ENCODE measurements around the gene NXPE3.
"Not testable (repeated sequence)": the region's sequence is repeated elsewhere in the genome, so short reads cannot be mapped to it uniquely, and the experiment has no call there.

NXPE3 gene

DNA sequence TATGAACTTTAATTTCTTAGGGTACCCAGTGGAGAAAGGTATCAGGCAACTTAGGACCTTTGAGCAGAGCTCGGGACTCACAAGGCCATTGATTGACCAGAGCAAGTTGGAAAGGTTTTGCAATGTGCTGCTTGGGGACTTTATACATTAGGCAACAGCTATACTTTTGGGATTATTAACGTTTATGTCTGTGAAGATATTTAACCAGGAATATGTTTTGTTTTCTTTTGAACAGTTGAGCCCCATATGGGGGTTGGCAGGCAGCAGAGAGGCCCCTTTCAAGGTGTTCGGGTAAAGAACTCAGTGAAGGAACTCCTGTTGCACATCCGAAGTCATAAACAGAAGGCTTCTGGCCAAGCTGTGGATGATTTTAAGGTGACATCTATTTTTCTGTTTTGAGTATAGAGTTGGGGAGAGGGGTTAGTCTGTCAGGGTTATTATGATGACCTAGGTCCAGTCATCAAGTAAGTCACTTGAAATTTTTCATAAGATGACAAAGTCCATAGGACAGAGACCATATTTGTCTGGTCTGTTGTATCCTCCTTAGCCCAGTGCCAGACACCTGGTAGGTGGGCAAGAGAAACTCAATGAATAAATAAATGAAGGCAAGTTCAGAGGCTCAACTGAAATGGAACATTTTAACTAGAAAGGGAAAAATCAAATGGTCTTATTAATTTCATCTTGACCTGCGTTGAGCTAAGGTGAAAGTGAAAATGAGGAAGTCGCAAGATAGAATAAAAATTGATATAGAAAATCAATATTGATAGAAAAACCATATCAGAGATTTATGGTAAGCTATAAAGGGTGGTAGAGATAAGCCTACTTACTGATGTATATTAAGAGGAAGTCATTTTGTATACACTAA is 73.1 kb downstream of the NXPE3 start:
- no peak for DNase-seq (ENCODE audit: low read depth in 2 of 2)

GRCh38 chr3:101852983-101853840 is 74.2 kb downstream of the NXPE3 start:
- DNase-seq (ENCODE audit: low read depth in 2 of 2): no peak

DNA sequence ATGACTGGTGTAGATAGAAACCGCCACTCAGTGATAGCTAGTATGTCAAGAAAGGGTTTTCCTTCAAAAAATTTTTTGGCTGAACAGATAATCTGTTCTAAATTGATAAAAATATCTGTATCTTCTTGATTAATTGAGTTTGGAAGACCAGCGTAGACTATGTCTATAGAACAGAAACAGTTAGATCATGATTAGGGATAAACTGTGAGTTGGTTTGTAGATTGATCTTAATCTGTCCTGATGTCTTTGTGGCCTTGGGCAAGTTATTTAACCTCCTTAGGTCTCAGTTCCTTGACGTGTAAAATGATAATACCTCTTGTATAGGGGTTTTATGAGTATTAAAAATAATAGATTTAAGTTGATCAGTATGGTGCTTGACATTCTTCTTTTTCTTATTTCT is 75.0 kb downstream of the NXPE3 start:
- no peak for DNase-seq (ENCODE audit: low read depth in 2 of 2)

DNA sequence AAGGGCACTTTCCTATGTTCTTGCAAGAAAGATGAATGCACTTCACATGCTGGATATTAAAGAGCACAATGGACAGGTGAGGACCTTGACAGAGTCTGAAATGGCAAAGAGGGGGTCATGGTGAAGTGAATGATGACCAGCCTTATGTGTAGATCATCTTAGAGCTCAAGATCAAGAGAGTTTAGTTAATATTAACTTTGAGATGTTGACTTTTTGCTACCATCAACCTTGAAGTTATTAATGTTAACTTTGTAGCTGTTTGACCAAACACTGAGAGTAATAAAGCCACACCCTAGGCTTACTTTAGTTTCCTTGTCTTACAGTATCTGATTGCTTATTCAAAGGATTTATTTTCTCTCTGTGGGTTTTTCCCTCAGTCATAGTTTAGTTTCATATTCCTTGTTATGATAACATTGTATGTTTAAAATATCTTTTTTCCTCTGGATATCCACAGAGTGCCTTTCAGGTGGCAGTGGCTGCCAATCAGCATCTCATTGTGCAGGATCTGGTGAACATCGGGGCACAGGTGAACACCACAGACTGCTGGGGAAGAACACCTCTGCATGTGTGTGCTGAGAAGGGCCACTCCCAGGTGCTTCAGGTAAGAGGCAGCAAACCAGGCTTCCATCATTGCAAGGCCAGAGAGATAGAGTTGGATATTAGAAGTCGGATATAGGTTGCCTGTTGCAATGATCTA is 75.7 kb downstream of the NXPE3 start:
- no peak for DNase-seq (ENCODE audit: low read depth in 2 of 2)

GRCh38 chr3:101857301-101857741 is 78.3 kb downstream of the NXPE3 start:
- no peak for DNase-seq (ENCODE audit: low read depth in 2 of 2)

- no peak for DNase-seq (ENCODE audit: low read depth in 2 of 2)
Measured at GRCh38 chr3:101858464-101859030, 79.5 kb downstream of the NXPE3 start.

DNA sequence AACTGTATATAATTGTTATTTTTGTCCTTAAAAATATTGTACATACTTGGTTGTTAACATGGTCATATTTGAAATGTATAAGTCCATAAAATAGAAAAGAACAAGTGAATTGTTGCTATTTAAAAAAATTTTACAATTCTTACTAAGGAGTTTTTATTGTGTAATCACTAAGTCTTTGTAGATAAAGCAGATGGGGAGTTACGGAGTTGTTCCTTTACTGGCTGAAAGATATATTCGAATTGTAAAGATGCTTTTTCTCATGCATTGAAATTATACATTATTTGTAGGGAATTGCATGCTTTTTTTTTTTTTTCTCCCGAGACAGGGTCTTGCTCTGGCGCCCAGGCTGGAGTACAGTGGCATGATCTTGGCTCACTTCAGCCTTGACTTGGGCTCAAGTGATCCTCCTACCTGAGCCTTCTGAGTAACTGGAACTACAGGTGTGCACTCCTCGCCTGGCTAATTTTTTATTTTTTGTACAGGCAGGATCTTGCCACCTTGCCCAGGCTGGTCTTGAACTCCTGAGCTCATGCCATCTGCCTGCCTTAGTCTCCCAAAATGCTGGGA is 81.0 kb downstream of the NXPE3 start:
- DNase-seq (ENCODE audit: low read depth in 2 of 2): no peak

DNA sequence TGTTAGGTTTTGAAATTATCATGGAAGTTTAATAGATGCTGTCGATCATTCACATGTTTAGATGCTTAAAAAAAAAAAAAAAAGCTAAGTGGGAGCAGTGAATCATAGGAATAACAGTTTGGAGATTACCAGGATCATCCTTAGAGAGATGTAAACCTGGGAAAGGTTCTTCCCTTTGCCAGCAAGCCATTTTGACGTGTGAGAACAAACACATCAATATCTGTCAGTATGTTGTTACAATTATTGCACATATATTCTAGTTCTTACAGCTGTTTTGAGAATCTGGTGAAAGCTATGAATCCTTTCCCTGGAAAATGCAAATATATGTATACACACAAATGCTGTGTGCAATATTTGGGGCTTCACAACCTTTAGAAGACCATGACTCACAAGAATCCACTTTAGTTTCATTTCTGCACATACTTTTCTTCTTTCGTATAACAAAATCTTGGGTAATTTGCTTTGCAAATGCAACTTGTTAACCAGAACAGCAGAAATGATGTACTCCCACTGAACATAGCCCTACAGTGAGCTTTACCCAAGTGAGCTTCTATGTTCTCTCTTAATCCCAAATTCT is 82.3 kb downstream of the NXPE3 start:
- DNase-seq (ENCODE audit: low read depth in 2 of 2): no peak

GRCh38 chr3:101861789-101862415 is 82.9 kb downstream of the NXPE3 start:
- DNase-seq (ENCODE audit: low read depth in 2 of 2): no peak

GRCh38 chr3:101862416-101863165 is 83.6 kb downstream of the NXPE3 start:
- no peak for DNase-seq (ENCODE audit: low read depth in 2 of 2)

DNA sequence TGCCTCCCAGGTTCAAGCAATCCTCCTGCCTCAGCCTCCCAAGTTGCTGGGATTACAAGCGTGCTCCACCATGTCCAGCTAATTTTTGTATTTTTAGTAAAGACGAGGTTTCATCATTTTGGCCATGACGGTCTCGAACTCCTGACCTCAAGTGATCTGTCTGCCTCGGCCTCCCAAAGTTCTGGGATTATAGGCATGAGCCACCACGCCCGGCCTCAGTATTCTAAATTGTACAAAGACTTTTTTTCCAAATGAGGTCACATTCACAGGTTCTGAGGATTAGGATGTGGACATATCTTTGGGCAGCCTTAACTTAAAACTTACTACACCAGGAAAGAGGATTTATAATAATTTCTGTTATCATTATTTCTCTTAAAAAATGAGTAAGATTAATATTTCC is 85.9 kb downstream of the NXPE3 start:
- DNase-seq (ENCODE audit: low read depth in 2 of 2): not testable (repeated sequence)

DNA sequence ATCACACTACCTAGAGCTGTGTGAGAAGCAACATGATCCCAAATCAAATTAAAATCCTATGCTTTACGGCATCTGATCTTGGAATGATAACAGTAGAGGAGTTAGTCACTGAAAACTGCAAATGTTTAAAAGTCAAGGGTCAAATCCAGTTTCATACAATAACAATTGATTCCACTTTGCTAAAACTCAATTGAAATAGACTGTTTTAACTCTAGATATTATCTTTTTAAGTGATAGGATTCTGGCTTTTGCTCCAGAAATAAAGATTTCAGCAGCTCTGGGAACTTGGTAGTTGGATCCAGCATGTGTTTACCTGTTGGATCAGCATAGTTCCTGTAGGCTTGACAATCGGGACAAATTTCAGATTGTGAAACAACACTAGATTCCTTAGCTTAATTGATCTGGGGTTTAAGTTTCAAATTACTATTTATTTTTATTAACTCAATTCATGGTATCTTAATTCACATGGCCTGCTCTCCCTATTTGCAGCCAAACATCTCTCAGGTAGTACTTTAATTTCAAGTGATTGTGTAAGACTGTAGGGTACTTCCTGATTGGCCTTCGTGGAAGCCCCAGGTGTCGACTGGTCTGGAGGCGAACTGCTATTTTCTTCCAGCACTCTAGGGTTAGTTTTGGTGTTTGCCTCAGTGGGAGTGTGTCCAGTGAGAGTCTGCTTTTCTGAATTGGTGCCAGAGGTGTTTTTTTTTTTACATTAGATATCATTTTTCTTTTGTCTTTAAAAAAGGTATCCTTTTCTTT is 86.9 kb downstream of the NXPE3 start:
- no peak for DNase-seq (ENCODE audit: low read depth in 2 of 2)

- no peak for DNase-seq (ENCODE audit: low read depth in 2 of 2)
Measured at GRCh38 chr3:101867511-101867910, 88.5 kb downstream of the NXPE3 start.

GRCh38 chr3:101867996-101868395 is 89.0 kb downstream of the NXPE3 start:
- DNase-seq (ENCODE audit: low read depth in 2 of 2): no peak

- no peak for DNase-seq (ENCODE audit: low read depth in 2 of 2)
Measured at GRCh38 chr3:101868534-101869464, 89.8 kb downstream of the NXPE3 start.

GRCh38 chr3:101870138-101870537 is 91.1 kb downstream of the NXPE3 start:
- DNase-seq (ENCODE audit: low read depth in 2 of 2): no peak

- no peak for DNase-seq (ENCODE audit: low read depth in 2 of 2)
Measured at GRCh38 chr3:101873619-101874018, 94.6 kb downstream of the NXPE3 start.

- no peak for DNase-seq (ENCODE audit: low read depth in 2 of 2)
Measured at GRCh38 chr3:101876142-101876541, 97.1 kb downstream of the NXPE3 start.
